GM21786 (cell line): ENCODE measurements around the gene FBXO42.
"Not testable (repeated sequence)": the region's sequence is repeated elsewhere in the genome, so short reads cannot be mapped to it uniquely, and the experiment has no call there.

Experiments used
- ATAC-seq: cut with Tn5 transposase; IDR thresholded peaks from one replicate; pipeline ENCODE4 v1.9.1; 2021; ENCODE audit not compliant: unreplicated experiment

Gene FBXO42

GRCh38 chr1:16372535-16373285 lies 20.4 kb upstream of the FBXO42 start:
- ATAC-seq, result no peak

GRCh38 chr1:16371725-16372124 lies 19.4 kb upstream of the FBXO42 start:
- ATAC-seq, result no peak

DNA sequence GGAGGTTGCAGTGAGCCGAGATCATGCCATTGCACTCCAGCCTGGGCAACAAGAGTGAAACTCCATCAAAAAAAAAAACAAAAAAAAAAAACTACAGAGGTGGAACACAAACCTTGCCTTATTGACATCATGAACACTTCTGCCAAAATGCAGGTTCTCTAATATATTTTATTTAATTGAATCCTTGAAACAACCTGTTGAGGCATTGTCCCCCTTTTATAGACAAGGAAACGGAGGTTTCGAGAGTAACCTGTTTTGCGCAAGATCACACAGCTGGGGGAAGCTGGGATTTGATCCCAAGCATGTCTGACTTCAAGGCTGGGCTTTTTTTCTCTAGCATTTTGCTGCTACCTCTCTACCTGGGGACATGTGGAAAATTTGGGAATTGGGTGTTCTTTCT lies 17.5 kb upstream of the FBXO42 start:
- ATAC-seq, result no peak

DNA sequence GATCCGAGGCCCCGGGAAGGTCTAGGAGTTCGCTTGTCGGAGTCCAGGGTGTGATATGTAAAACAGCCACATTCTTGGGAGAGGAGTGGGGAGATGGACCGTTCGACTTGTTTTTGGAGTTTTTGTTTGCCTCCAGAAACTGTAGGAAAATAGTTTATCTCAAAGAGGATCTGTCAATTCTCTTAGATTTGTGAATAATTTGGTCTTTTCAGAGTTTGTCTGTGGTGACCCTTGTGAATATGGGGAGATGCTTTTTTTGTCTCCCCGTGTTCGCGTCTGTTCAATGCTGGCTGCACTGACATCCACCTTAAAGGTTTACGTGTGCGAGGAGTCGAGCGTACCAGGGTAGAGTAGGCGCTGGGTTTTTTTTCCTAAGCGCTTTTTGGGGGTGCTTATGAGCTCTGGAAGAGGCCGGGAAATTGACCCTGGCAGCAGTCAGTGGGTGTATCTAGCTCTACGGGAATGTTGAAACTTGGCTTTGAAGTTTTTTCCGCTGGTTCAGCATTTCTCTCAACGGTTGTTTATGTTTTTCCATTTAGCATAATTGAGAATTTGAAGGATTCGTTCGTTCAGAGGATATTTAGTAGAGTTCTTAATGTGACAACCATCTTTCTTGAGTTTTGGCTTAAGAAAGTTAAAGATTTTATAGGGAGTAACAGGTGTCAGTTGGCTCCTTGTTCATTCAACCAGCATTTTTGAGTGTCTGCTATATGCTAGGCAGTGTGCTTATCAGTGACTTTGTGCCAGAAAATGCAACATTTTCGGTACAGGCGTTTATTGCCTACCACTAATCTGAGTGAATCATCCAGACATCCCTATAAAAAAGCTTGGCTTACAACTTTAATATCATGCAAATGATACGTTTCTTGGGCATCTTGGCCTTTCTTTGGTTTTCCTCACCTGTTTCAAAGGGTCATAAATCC lies 15.9 kb upstream of the FBXO42 start:
- no peak for ATAC-seq

DNA sequence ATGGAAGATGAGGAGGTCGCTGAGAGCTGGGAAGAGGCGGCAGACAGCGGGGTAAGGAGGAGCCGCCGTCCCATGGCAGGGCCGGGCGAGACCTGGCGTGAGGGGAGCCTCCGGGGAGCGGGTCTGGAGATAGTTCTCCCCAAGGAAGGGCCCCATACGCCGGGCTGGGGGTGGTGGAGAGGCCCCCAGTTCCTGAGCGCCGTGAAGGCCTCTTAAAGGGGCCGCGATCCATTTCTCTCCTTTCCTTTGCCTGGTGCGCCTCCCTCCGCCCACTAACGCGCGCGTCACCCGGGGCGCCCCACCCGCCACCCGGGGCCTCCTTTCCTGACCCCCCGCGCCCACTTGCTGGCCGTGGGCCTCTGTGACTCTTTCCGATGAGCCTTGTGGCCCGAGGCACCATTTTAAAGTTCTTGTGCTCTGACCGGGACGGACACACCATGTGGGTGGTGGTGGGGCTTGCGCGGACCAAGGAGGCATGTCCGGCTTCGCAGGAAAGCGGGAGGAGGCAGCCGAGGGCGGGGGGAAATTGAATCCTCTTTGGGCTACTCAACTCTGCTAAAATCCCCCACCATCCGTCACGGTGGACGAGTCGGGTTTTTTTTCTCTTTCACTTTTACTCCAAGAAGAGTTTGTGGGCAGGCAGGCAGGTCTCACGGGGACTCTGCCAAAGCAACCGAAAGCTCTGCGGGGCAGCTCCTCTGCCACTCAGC lies 15.1 kb upstream of the FBXO42 start:
- ATAC-seq, result peak; percentile 58

GRCh38 chr1:16366722-16367257 lies 14.5 kb upstream of the FBXO42 start, which contains the start of gene SZRD1:
SZRD1 (plus strand) TSS chr1:16367242; CDS start chr1:16367258, 16 bp downstream.
- peak; percentile 76 for ATAC-seq

DNA sequence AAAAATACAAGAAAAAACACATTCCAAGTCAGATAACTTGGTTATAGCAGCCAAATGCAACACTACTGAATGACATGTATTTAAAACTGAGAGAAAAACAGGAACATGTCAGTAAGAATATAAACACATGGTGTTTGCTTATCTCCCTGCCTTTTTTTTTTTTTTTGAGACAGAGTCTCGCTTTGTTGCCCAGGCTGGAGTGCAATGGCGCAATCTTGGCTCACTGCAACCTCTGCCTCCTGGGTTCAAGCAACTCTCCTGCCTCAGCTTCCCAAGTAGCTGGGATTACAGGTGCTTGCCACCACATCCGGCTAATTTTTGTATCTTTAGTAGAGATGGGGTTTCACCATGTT lies 12.8 kb upstream of the FBXO42 start:
- ATAC-seq, result not testable (repeated sequence)

DNA sequence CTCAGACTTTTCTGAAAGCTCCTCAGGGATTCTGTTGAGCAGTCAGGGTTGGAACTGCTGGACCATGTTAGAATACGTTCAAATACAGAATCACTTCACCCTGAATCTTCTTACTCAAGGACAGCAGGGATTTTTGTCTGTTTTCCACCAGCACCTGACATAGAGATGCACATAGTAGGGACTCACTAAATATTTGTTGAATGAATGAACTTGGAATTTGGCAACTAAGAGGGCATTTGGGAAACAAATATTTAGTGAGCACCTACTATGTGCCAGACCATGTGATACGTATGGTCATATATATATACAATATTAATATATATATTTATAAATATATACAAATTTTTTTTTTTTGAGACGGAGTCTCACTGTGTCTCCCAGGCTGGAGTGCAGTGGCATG lies 4.6 kb upstream of the FBXO42 start:
- no peak for ATAC-seq

DNA sequence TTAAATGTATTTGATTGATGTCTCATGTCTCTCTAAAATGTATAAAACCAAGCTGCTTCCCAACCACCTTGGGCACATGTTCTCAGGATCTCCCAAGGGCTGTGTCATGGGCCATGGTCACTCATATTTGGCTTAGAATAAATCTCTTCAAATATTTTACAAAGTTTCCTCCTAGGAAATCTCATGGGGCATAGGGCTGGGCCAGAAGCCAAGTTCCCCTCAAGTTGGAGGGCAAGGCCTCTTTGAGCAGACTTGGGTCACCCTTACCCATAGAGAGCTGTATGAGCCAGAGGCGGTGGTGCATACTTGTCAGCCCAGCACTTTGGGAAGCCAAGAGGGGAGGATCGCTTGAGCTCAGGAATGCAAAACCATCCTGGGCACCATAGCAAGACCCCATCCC lies 2.3 kb upstream of the FBXO42 start:
- no peak for ATAC-seq

GRCh38 chr1:16352842-16353535 lies 709 bp upstream of the FBXO42 start:
- no peak for ATAC-seq

GRCh38 chr1:16351456-16351993 lies 755 bp downstream of the FBXO42 start:
- ATAC-seq, result no peak

DNA sequence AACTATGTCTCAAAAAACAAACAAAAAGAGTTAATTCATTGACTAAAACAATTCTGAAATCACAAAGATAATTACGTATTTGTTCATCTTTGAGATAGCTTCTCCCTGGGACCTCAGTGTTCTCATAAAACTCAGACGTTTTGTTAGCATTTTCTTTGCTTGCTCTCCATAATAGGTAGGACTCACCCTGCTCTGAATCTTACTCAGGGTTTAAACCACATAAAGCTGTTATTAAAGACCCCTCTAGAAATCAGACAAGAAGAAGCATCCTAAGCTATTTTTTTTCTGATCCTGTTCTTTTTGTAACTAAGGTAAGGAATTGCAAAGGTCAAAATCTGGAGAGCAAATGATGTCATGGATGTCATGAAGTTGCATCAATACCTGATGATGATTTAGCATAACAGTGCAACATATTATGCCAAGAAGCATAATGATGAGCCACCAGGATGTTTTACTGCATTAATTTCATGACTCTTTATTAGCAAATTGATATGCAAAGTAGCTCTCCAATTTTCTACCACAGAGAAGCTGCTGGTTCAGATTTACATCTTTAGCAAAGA lies 2.4 kb downstream of the FBXO42 start:
- ATAC-seq, result no peak

GRCh38 chr1:16348414-16349182 lies 3.7 kb downstream of the FBXO42 start:
- ATAC-seq, result no peak

GRCh38 chr1:16343276-16343675 lies 9.0 kb downstream of the FBXO42 start:
- ATAC-seq, result not testable (repeated sequence)

GRCh38 chr1:16342331-16343062 lies 9.8 kb downstream of the FBXO42 start:
- ATAC-seq, result no peak

DNA sequence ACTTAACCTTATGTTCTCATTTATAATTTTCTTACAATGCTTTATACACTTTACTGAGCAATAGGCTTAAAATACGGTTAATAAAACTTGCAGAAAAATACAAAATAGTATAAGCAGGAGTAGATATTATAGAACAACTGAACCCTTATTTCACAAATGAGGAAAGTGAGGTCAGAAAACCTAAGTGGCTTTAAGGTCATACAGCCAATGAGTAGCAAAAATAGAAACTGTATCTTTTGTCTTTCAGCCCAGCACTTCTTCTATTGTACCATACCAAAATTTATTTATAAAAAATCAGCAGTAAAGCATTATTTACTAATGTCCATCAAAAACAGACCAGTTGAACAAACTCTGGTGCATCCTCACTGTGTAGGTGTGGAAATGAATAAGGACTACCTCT lies 11.6 kb downstream of the FBXO42 start:
- ATAC-seq, result no peak

GRCh38 chr1:16338961-16339360 lies 13.3 kb downstream of the FBXO42 start:
- ATAC-seq, result no peak

- ATAC-seq, result no peak
Observed at GRCh38 chr1:16334655-16335340, 17.5 kb downstream of the FBXO42 start.
